ENCODE results near the gene FOXA2.

DNA sequence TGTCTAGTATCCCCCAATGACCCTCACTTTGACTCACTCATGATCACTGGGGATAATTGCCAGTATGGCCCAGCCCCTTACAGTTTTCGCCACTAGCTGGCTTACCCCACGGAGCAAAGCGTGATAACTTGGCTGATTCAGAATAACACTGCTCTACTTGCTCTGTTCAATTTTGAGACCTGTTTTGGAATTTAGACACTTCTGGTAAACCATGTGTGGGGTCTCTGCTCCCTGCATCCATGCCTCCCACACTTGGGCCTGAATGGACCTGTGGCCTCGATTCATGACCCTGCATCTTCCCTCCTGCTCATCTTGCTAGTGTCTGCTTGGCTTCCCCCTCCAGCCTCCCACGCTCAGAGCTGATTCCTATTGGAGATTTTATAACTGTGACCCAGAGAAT, 48.9 kb downstream of the FOXA2 start:
- TF ChIP-seq, protein P1, sequence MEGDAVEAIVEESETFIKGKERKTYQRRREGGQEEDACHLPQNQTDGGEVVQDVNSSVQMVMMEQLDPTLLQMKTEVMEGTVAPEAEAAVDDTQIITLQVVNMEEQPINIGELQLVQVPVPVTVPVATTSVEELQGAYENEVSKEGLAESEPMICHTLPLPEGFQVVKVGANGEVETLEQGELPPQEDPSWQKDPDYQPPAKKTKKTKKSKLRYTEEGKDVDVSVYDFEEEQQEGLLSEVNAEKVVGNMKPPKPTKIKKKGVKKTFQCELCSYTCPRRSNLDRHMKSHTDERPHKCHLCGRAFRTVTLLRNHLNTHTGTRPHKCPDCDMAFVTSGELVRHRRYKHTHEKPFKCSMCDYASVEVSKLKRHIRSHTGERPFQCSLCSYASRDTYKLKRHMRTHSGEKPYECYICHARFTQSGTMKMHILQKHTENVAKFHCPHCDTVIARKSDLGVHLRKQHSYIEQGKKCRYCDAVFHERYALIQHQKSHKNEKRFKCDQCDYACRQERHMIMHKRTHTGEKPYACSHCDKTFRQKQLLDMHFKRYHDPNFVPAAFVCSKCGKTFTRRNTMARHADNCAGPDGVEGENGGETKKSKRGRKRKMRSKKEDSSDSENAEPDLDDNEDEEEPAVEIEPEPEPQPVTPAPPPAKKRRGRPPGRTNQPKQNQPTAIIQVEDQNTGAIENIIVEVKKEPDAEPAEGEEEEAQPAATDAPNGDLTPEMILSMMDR (IDR thresholded peaks at IDR 0.05) = no peak
- no peak for TF ChIP-seq EP300 (IDR thresholded peaks at IDR 0.05)
